ENCODE data around the gene AFF3. TPM values are rescaled to one million over a fixed set of nuclear protein-coding genes. Genes with fewer than 3 reads are reported as not detected.

AFF3 gene
- total and polyA plus RNA-seq, 8 donors: 1.4 to 78.8 (median 14.7) TPM

GRCh38 chr2:99989905-99990304 is 152.5 kb downstream of the AFF3 start:
- TF ChIP-seq EP300 (IDR thresholded peaks at IDR 0.05) (no peak), POLR2A (IDR thresholded peaks at IDR 0.05) (no peak), POLR2AphosphoS5 (IDR thresholded peaks at IDR 0.05) (no peak)
- TF ChIP-seq, protein P1, sequence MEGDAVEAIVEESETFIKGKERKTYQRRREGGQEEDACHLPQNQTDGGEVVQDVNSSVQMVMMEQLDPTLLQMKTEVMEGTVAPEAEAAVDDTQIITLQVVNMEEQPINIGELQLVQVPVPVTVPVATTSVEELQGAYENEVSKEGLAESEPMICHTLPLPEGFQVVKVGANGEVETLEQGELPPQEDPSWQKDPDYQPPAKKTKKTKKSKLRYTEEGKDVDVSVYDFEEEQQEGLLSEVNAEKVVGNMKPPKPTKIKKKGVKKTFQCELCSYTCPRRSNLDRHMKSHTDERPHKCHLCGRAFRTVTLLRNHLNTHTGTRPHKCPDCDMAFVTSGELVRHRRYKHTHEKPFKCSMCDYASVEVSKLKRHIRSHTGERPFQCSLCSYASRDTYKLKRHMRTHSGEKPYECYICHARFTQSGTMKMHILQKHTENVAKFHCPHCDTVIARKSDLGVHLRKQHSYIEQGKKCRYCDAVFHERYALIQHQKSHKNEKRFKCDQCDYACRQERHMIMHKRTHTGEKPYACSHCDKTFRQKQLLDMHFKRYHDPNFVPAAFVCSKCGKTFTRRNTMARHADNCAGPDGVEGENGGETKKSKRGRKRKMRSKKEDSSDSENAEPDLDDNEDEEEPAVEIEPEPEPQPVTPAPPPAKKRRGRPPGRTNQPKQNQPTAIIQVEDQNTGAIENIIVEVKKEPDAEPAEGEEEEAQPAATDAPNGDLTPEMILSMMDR (IDR thresholded peaks at IDR 0.05): no peak
- H3K27me3 ChIP-seq: no peaks in the 10 kb centered on the region
- no peak overlapping the region for H3K4me3 ChIP-seq
- H3K27ac ChIP-seq: no peak overlapping the region
- peaks cover 0 to 10% (median 0%) of the 10 kb centered on the region in 4 donors for H3K36me3 ChIP-seq
- WGBS, 5 donors: 82 to 89% (median 85%) methylated on average over 3 of the region's 3 CpGs
- H3K9me3 ChIP-seq: no peaks in the 10 kb centered on the region
- intact Hi-C loops (cut with DNase I; ENCODE audit: low total_unique reads): no loop called here
- DNase-seq: no peak
- H3K4me1 ChIP-seq: peaks cover 0 to 7% (median 0%) of the 10 kb centered on the region in 4 donors

- WGBS, 5 donors: 28 to 58% (median 37%) methylated on average over 3 of the region's 3 CpGs
- H3K9me3 ChIP-seq: no peaks in the 10 kb centered on the region
- no peak overlapping the region for H3K4me3 ChIP-seq
- intact Hi-C loops (cut with DNase I; ENCODE audit: low total_unique reads): no loop called here
- TF ChIP-seq EP300 (IDR thresholded peaks at IDR 0.05): no peak
- TF ChIP-seq POLR2A (IDR thresholded peaks at IDR 0.05): no peak
- TF ChIP-seq, protein P1 (IDR thresholded peaks at IDR 0.05): no peak
- no peak for TF ChIP-seq POLR2AphosphoS5 (IDR thresholded peaks at IDR 0.05)
- no peak overlapping the region for H3K27ac ChIP-seq
- peaks cover 0 to 10% (median 0%) of the 10 kb centered on the region in 4 donors for H3K36me3 ChIP-seq
- peak in 1 of 2 donors; percentile 37 for DNase-seq
- peaks cover 0 to 7% (median 0%) of the 10 kb centered on the region in 4 donors for H3K4me1 ChIP-seq
- H3K27me3 ChIP-seq: no peaks in the 10 kb centered on the region
These were observed 153.8 kb downstream of the AFF3 start for GRCh38 chr2:99988599-99988998.

GRCh38 chr2:99987160-99987559 is 155.2 kb downstream of the AFF3 start:
- no peak for DNase-seq
- H3K4me3 ChIP-seq: no peak overlapping the region
- H3K4me1 ChIP-seq: peaks cover 0 to 7% (median 0%) of the 10 kb centered on the region in 4 donors
- TF ChIP-seq POLR2AphosphoS5 (IDR thresholded peaks at IDR 0.05) (no peak), POLR2A (IDR thresholded peaks at IDR 0.05) (no peak), EP300 (IDR thresholded peaks at IDR 0.05) (no peak)
- TF ChIP-seq, protein P1 (IDR thresholded peaks at IDR 0.05): no peak
- H3K27me3 ChIP-seq: no peaks in the 10 kb centered on the region
- intact Hi-C loops (cut with DNase I; ENCODE audit: low total_unique reads): no loop called here
- no peaks in the 10 kb centered on the region for H3K9me3 ChIP-seq
- peaks cover 0 to 10% (median 0%) of the 10 kb centered on the region in 4 donors for H3K36me3 ChIP-seq
- H3K27ac ChIP-seq: no peak overlapping the region
- whole genome bisulfite sequencing, 5 donors: 95 to 98% (median 96%) methylated on average over 4 of the region's 4 CpGs

DNA sequence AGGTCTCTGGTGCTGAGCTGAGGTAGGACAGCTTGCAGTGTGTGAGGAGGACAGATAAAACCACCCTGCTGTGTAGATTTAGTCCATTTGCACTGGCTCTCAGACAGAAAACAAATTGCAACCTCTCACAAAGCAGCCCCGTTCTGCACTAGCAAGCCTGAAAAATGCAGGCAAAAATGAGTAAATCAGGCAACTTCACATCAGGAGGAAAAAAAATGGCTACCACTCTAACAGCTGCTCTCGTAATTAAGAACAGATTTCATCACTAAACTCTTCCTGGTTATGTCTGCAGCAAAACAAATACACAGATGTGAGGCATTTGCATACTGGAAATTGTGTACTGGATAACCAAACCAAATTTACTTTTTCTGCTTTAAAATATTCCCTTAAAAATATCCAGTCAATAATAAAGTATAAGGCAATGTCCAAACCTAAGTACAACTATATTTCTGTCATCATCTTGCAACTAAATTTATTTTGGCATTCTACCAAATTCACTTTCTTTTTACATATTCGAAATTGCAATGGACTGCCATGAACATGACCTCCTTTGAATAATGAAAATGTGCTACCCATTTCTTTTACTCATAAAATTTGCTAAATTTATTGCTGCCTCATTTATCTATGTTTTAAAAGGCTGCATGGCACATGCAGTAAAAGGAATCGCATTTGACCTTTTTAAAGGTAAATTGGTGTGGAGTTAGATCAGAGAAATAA is 157.4 kb downstream of the AFF3 start:
- DNase-seq: peak in 1 of 2 donors; percentile 51
- peaks cover 0 to 7% (median 0%) of the 10 kb centered on the region in 4 donors for H3K4me1 ChIP-seq
- 55 to 60% (median 59%) methylated on average over 4 of the region's 4 CpGs for WGBS, 5 donors
- TF ChIP-seq, protein P1 (IDR thresholded peaks at IDR 0.05): no peak
- TF ChIP-seq EP300 (IDR thresholded peaks at IDR 0.05) (no peak), POLR2AphosphoS5 (IDR thresholded peaks at IDR 0.05) (no peak), POLR2A (IDR thresholded peaks at IDR 0.05) (no peak)
- intact Hi-C loops (cut with DNase I; ENCODE audit: low total_unique reads): no loop called here
- no peaks in the 10 kb centered on the region for H3K36me3 ChIP-seq
- H3K27ac ChIP-seq: no peak overlapping the region
- no peak overlapping the region for H3K4me3 ChIP-seq
- no peaks in the 10 kb centered on the region for H3K27me3 ChIP-seq
- no peaks in the 10 kb centered on the region for H3K9me3 ChIP-seq

Data from stomach (tissue), 9 donors.